HCT116 (cell line): ENCODE measurements around the gene ENTPD8. TPM values are rescaled to one million over a fixed set of nuclear protein-coding genes. Genes with fewer than 3 reads are reported as not detected.

ENCODE experiments used
- ATAC-seq: fragments of 200-7000 bp; cut with Tn5 transposase; 2 replicates; pipeline ENCODE4 v1.9.1; 2020; ENCODE audit warnings: mild to moderate bottlenecking, moderate library complexity
- BruUV-seq: library from RNA; stranded (reverse); fragments of 400-500 nt; replicated peaks from 2 replicates; lab custom pipeline; 2021; lab: Mats Ljungman, UMichigan
- CTCF ChIA-PET: fragments of 300-600 bp; sonication (Branson Sonifier 250); formaldehyde crosslinking; loops from one replicate; lab custom pipeline; 2021; ENCODE audit warnings: antibody characterized with exemption; lab: Charles Lee
- POLR2A ChIA-PET: fragments of 300-600, 350-600 bp; sonication (Branson Sonifier 250); formaldehyde crosslinking; loops from one replicate; lab custom pipeline; 2021; ENCODE audit warnings: antibody characterized with exemption; lab: Charles Lee
- RAD21 ChIA-PET, 2 experiments: fragments of 300-600 bp; sonication (Branson Sonifier 250); formaldehyde crosslinking; loops; one replicate each; lab custom pipeline; 2023; ENCODE audit warnings: low total read pairs in 2 of 2; ENCODE audit not compliant: uncharacterized antibody in 2 of 2, unreplicated experiment in 2 of 2, low non-redundant PET in 1 of 2; lab: Charles Lee
- DNase-seq: peaks from one replicate; pipeline ENCODE4 v3.0.0-alpha.2; 2010; ENCODE audit warnings: low read depth, low spot score
- H2AFZ ChIP-seq: fragments of 200-600 bp; shearing (Covaris generic), sonication (generic); 2 replicates; pipeline ENCODE4 v1.6.1; 2017; ENCODE audit warnings: low read depth, mixed run types, mixed read lengths, antibody characterized with exemption, low read length; ENCODE audit not compliant: poor library complexity, severe bottlenecking
- H3K27ac ChIP-seq: 2 replicates; pipeline ENCODE4 v1.5.1; 2012; ENCODE audit warnings: low read depth, low read length
- H3K27me3 ChIP-seq: fragments of 200-600 bp; sonication (generic); 2 replicates; pipeline ENCODE4 v1.6.1; 2016; ENCODE audit warnings: mixed run types, low read length, mixed read lengths; ENCODE audit not compliant: insufficient read depth
- H3K36me3 ChIP-seq, 2 experiments: fragments of 200-500 bp in 1 of 2; fragments of 200-600 bp in 1 of 2; sonication (Bioruptor generic) in 1 of 2; sonication (generic) in 1 of 2; 2 replicates each; pipeline versions ENCODE4 v1.5.1 to v1.6.1; 2014 to 2016; ENCODE audit warnings: low read length in 2 of 2, inconsistent platforms in 1 of 2, mixed read lengths in 1 of 2, mixed run types in 1 of 2; ENCODE audit not compliant: insufficient read depth in 2 of 2, control insufficient read depth in 1 of 2
- H3K4me1 ChIP-seq, 2 experiments: fragments of 200-600 bp in 1 of 2; sonication (generic) in 1 of 2; 2 replicates each; pipeline versions ENCODE4 v1.5.1 to v1.6.1; 2012 to 2017; ENCODE audit warnings: low read length in 2 of 2, inconsistent platforms in 1 of 2, mild to moderate bottlenecking in 1 of 2, mixed read lengths in 1 of 2, mixed run types in 1 of 2, moderate library complexity in 1 of 2; ENCODE audit not compliant: insufficient read depth in 2 of 2, control insufficient read depth in 1 of 2
- H3K4me2 ChIP-seq: fragments of 200-600 bp; sonication (generic); 2 replicates; pipeline ENCODE4 v1.6.1; 2017; ENCODE audit warnings: mixed run types, low read length, mixed read lengths
- H3K4me3 ChIP-seq, 2 experiments: fragments of 200-600 bp in 1 of 2; sonication (generic) in 1 of 2; replicated peaks in 1 of 2; 2 replicates each; pipeline ENCODE4 v1.5.1; 2011 to 2016; ENCODE audit warnings: low read length in 2 of 2, control low read depth in 1 of 2, low read depth in 1 of 2, mild to moderate bottlenecking in 1 of 2, mixed read lengths in 1 of 2, mixed run types in 1 of 2
- H3K79me2 ChIP-seq: fragments of 200-600 bp; sonication (generic); 2 replicates; pipeline ENCODE4 v1.6.1; 2017; ENCODE audit warnings: mild to moderate bottlenecking, mixed run types, low read length, moderate library complexity, mixed read lengths; ENCODE audit not compliant: insufficient read depth
- H3K9ac ChIP-seq: fragments of 200-600 bp; sonication (generic); 2 replicates; pipeline ENCODE4 v1.6.1; 2016; ENCODE audit warnings: low read length, mixed read lengths
- H3K9me2 ChIP-seq: fragments of 200-600 bp; sonication (generic), shearing (Covaris generic); 2 replicates; pipeline ENCODE4 v1.6.1; 2017; ENCODE audit warnings: mixed run types, mild to moderate bottlenecking, moderate library complexity; ENCODE audit not compliant: insufficient read depth
- H3K9me3 ChIP-seq, 2 experiments: fragments of 200-500 bp in 1 of 2; fragments of 200-600 bp in 1 of 2; sonication (Bioruptor generic) in 1 of 2; sonication (generic) in 1 of 2; 2 replicates each; pipeline ENCODE4 v1.6.1; 2014 to 2017; ENCODE audit warnings: low read length in 2 of 2, mixed read lengths in 2 of 2, inconsistent platforms in 1 of 2, low read depth in 1 of 2, mild to moderate bottlenecking in 1 of 2, mixed run types in 1 of 2, moderate library complexity in 1 of 2; ENCODE audit not compliant: control insufficient read depth in 1 of 2, insufficient read depth in 1 of 2
- H4K20me1 ChIP-seq: fragments of 200-600 bp; sonication (generic), shearing (Covaris generic); 2 replicates; pipeline ENCODE4 v1.6.1; 2017; ENCODE audit warnings: mixed run types, mild to moderate bottlenecking, moderate library complexity; ENCODE audit not compliant: insufficient read depth
- CBX3 ChIP-seq: IDR thresholded peaks from 2 replicates; pipeline ENCODE4 v1.6.1; 2012; ENCODE audit warnings: low read depth
- CEBPB ChIP-seq: IDR thresholded peaks from 2 replicates; pipeline ENCODE4 v1.6.1; 2012; ENCODE audit warnings: low read depth
- EGR1 ChIP-seq: IDR thresholded peaks from 2 replicates; pipeline ENCODE4 v1.6.1; 2012; ENCODE audit warnings: low read depth
- JUND ChIP-seq: IDR thresholded peaks from 2 replicates; pipeline ENCODE4 v1.6.1; 2012
- SP1 ChIP-seq: IDR thresholded peaks from 2 replicates; pipeline ENCODE4 v1.6.1; 2012; ENCODE audit warnings: low read depth
- SRF ChIP-seq: IDR thresholded peaks from 2 replicates; pipeline ENCODE4 v1.6.1; 2012; ENCODE audit warnings: low read depth
- TCF7L2 ChIP-seq: IDR thresholded peaks from 2 replicates; pipeline ENCODE4 v1.7.0; 2011; ENCODE audit warnings: borderline replicate concordance, inconsistent platforms; ENCODE audit not compliant: insufficient read depth, insufficient read length; ENCODE audit errors: extremely low read depth
- YY1 ChIP-seq: IDR thresholded peaks from 2 replicates; pipeline ENCODE4 v1.6.1; 2011; ENCODE audit warnings: low read length, low read depth, moderate library complexity, mild to moderate bottlenecking; ENCODE audit not compliant: insufficient replicate concordance; ENCODE audit errors: extremely low read depth
- ZFX ChIP-seq: fragments of 450-650 bp; IDR thresholded peaks from 2 replicates; pipeline ENCODE4 v1.6.1; 2017
- intact Hi-C: fragments of 100-400 bp; cut with micrococcal nuclease; formaldehyde crosslinking; loops from 2 replicates; pipeline ENCODE4 v1.10.0; 2022
- total RNA-seq: library from RNA; stranded (reverse); gene quantifications from one replicate; pipeline ENCODE4 v1.2.1, GENCODE V29; 2021; ENCODE audit not compliant: unreplicated experiment
- TF ChIP-seq, protein P1 (sequence below): IDR thresholded peaks from 2 replicates; pipeline ENCODE4 v1.6.1; 2012; ENCODE audit warnings: low read depth
- TF ChIP-seq, protein P2 (sequence below): IDR thresholded peaks from 2 replicates; pipeline ENCODE4 v1.6.1; 2012

The ENTPD8 gene
- total RNA-seq, 1 experiment from 2014 or later = 1.7 TPM

DNA sequence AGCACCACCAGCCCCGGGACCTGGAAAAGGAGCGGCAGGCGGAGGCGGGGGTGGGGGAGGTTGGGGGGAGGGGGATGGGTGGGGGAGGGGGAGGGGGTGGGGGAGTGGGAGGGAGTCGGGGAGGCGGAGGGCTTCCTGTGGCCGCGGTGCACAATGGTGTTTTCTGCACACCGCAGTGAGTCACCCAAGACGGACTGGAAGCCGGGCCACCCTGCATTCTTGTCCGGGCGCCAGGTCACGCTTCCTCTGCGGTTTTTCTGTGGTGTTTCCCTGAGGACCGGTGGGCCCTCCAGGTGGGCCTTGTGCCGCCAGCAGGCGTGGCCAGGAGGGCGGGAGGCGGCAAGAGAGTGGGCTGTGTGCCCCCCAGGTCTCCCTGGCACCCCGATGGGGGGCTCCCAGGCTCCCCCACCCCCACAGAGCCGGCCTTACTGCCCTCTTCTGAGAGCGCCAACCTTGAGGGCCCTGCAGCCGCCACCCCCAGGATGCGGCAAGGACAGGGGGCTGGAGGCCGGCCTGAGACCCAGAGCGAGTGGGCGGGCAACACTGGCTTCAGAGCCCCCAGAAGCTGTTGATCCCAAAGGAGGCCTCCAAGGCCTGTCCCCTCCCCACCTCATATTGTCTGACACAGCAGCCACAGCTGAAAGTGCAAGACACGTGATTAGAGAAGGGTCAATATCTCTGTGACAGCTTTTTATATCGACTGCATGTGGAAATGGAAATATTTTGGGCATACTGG is 29.3 kb downstream of the ENTPD8 start (continued):
- no peak for TF ChIP-seq EGR1
- TF ChIP-seq, all 23 proteins: peak for 3

DNA sequence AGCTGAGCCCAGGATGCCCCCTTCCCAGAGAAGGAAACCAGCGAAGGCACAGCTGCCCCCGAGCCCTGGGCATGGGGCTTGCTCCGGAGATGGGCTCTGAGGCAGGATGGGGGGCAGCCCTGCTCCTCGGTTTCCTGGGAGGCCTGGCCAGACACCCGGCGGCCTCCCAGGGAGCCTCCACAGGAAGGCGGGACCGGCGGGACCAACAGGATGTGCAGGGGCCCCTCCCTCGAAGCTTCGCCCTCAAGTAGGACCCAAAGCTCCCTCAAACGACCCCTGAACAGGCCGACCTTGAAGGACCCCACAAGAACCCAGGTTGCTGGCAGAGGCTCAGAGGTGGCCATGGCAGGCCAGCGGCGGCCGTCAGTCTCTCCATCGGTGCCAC is 29.9 kb downstream of the ENTPD8 start:
- ChIA-PET CTCF (interaction anchor here (1.7 kb wide), 1 partner anchor 12 kb away, joined by 7 read pairs; the partner anchor contains the start of genes EXD3 and NOXA1), RAD21 (no interaction called here), POLR2A (interaction anchor here (0.6 kb wide), 1 partner anchor 109 kb away, joined by 3 read pairs; no protein-coding TSS in a partner anchor)
- Histone ChIP-seq H3K9me3 (no peaks in the 10 kb centered on the region), H3K9me2 (no peaks in the 10 kb centered on the region), H3K36me3 (no peaks in the 10 kb centered on the region), H3K79me2 (peaks cover 26% of the 10 kb centered on the region; the same call in 1 of the 2 replicates), H3K9ac (peak overlapping the region; percentile 65), H3K27me3 (no peaks in the 10 kb centered on the region), H3K27ac (peak overlapping the region; percentile 95), H3K4me2 (peak overlapping the region; percentile 88), H2AFZ (no peak overlapping the region), H4K20me1 (no peaks in the 10 kb centered on the region), H3K4me1 (peaks cover 47 to 72% of the 10 kb centered on the region in 2 experiments), H3K4me3 (peak overlapping the region; percentile 32 to 55)
- TF ChIP-seq, protein P1, sequence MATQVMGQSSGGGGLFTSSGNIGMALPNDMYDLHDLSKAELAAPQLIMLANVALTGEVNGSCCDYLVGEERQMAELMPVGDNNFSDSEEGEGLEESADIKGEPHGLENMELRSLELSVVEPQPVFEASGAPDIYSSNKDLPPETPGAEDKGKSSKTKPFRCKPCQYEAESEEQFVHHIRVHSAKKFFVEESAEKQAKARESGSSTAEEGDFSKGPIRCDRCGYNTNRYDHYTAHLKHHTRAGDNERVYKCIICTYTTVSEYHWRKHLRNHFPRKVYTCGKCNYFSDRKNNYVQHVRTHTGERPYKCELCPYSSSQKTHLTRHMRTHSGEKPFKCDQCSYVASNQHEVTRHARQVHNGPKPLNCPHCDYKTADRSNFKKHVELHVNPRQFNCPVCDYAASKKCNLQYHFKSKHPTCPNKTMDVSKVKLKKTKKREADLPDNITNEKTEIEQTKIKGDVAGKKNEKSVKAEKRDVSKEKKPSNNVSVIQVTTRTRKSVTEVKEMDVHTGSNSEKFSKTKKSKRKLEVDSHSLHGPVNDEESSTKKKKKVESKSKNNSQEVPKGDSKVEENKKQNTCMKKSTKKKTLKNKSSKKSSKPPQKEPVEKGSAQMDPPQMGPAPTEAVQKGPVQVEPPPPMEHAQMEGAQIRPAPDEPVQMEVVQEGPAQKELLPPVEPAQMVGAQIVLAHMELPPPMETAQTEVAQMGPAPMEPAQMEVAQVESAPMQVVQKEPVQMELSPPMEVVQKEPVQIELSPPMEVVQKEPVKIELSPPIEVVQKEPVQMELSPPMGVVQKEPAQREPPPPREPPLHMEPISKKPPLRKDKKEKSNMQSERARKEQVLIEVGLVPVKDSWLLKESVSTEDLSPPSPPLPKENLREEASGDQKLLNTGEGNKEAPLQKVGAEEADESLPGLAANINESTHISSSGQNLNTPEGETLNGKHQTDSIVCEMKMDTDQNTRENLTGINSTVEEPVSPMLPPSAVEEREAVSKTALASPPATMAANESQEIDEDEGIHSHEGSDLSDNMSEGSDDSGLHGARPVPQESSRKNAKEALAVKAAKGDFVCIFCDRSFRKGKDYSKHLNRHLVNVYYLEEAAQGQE = no peak
- no peak for TF ChIP-seq CBX3
- no peak for TF ChIP-seq SP1
- no peak for TF ChIP-seq YY1
- TF ChIP-seq ZFX = no peak
- TF ChIP-seq JUND = no peak
- TF ChIP-seq SRF = no peak
- TF ChIP-seq TCF7L2 = no peak
- TF ChIP-seq, protein P2, sequence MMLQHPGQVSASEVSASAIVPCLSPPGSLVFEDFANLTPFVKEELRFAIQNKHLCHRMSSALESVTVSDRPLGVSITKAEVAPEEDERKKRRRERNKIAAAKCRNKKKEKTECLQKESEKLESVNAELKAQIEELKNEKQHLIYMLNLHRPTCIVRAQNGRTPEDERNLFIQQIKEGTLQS = no peak
- no peak for TF ChIP-seq CEBPB
- intact Hi-C loops = no loop called here
- ATAC-seq = peak; percentile 26
- DNase-seq = no peak
- BruUV-seq = no TSS peak
